ENCODE measurements around the gene TSNAXIP1.

DNA sequence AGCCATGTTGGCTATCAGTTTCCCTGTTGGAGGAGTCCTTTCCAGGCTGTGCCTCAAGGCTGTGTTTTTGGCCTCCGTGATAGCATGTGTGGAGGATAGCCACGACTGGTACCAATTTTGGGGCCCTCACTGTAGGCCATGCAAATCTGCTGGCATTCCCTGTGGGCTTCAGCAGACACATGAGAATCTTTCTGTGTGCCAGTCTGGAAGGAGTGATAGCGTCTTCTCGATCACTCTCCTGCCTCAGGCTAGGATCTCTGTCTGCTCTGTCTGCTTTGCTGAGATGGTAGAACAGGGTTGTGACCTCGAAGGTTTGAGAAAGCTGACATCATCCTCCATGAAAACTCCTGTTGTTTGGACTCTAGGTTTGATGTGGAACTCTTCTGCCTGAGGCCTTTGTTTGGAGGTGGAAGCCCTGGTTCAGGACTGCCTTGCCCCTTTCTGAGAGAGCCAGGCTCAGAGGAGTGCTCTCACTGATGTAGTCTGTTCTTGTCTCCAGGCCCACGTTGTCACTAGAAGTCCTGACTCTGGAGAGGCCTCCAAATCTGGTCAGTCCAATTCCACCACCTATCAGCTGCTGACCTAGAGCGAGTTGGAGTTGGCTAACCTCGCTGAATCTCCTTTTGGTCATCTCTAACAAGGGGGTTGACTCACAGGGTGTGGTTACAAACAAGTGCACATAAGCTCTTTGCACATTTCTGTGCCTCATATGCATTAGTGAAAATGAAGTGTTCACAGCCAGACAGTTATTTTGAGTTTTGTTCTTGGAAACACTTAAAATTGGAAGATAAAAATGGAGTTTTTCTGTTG is 54.1 kb downstream of the TSNAXIP1 start:
- no peak for TF ChIP-seq CTCF (IDR thresholded peaks at IDR 0.05)
- no peak for TF ChIP-seq POLR2A (IDR thresholded peaks at IDR 0.05)
